ENCODE results near the gene TAMALIN.

DNA sequence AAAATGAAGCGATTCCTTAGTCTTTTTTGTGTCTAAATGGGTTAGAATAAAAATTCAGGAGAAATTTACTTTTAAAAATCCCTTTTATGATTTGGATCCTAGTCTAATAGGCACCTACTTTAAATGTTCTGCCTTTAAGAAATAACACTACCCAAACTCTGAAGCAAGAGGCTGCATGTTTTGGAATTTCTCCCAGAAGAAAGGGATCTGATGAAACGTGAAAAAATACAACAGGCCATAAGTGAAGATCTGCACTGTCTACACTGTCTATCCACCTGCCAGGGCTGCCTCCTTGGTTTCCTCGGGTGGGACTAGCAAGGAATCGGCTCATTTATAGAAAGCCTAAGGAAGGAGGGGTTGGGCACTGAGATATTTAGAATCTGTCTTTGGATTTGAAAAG, 33.2 kb upstream of the TAMALIN start:
- no peak for TF ChIP-seq POLR2A (IDR thresholded peaks at IDR 0.05; ENCODE audit: extremely low read depth, insufficient read length)
- TF ChIP-seq, protein P1, sequence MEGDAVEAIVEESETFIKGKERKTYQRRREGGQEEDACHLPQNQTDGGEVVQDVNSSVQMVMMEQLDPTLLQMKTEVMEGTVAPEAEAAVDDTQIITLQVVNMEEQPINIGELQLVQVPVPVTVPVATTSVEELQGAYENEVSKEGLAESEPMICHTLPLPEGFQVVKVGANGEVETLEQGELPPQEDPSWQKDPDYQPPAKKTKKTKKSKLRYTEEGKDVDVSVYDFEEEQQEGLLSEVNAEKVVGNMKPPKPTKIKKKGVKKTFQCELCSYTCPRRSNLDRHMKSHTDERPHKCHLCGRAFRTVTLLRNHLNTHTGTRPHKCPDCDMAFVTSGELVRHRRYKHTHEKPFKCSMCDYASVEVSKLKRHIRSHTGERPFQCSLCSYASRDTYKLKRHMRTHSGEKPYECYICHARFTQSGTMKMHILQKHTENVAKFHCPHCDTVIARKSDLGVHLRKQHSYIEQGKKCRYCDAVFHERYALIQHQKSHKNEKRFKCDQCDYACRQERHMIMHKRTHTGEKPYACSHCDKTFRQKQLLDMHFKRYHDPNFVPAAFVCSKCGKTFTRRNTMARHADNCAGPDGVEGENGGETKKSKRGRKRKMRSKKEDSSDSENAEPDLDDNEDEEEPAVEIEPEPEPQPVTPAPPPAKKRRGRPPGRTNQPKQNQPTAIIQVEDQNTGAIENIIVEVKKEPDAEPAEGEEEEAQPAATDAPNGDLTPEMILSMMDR (IDR thresholded peaks at IDR 0.05; ENCODE audit: low read depth, low read length), result no peak

Data from NB4 (cell line).